Endothelial cell of umbilical vein (primary cell): ENCODE results near the gene PRKG1.

ENCODE experiments used
- CTCF ChIP-seq, 2 donors: IDR thresholded peaks; 1 replicate in 1 of 2; 2 replicates in 1 of 2; pipeline ENCODE4 v1.5.1; 2011; ENCODE audit warnings: low read length in 2 of 2, mild to moderate bottlenecking in 2 of 2, moderate library complexity in 2 of 2, control low read depth in 1 of 2, inconsistent platforms in 1 of 2, low read depth in 1 of 2; ENCODE audit not compliant: insufficient read depth in 1 of 2; ENCODE audit errors: extremely low read depth in 1 of 2
- EZH2 ChIP-seq: IDR thresholded peaks from 2 replicates; pipeline ENCODE4 v1.6.1; 2012; ENCODE audit warnings: borderline replicate concordance, low read depth, mild to moderate bottlenecking, moderate library complexity, low read length, inconsistent platforms; ENCODE audit not compliant: severe bottlenecking
- FOS ChIP-seq: IDR thresholded peaks from 2 replicates; pipeline ENCODE4 v1.6.1; 2011; ENCODE audit warnings: mild to moderate bottlenecking, low read length, moderate library complexity, borderline replicate concordance; ENCODE audit not compliant: insufficient read depth
- JUN ChIP-seq: IDR thresholded peaks from 2 replicates; pipeline ENCODE4 v1.6.1; 2011; ENCODE audit warnings: borderline replicate concordance, low read depth; ENCODE audit not compliant: insufficient read length, insufficient read depth
- MAX ChIP-seq: IDR thresholded peaks from 2 replicates; pipeline ENCODE4 v1.6.1; 2011; ENCODE audit not compliant: insufficient read depth, insufficient read length
- MYC ChIP-seq: IDR thresholded peaks from one replicate; pipeline ENCODE4 v1.6.1; 2011; ENCODE audit warnings: mild to moderate bottlenecking, low read depth, low read length
- POLR2A ChIP-seq: IDR thresholded peaks from 2 replicates; pipeline ENCODE4 v1.6.1; 2012; ENCODE audit warnings: low read depth, mild to moderate bottlenecking, control low read depth, low read length
- POLR2AphosphoS5 ChIP-seq: IDR thresholded peaks from 2 replicates; pipeline ENCODE4 v1.6.1; 2012; ENCODE audit warnings: low read depth, mild to moderate bottlenecking, control low read depth, low read length, moderate library complexity; ENCODE audit not compliant: insufficient read depth

GRCh38 chr10:51371743-51372142, 297.5 kb downstream of the PRKG1 start:
- TF ChIP-seq POLR2AphosphoS5 (no peak), POLR2A (no peak), MAX (no peak), FOS (no peak), EZH2 (no peak), CTCF (IDR thresholded peaks at IDR 0.05; ENCODE audit: extremely low read depth in 1 of 2, insufficient read depth in 1 of 2, low read depth in 1 of 2, low read length in 2 of 2) (no peak), MYC (no peak), JUN (no peak)
